HepG2 (cell line): Measurements from ENCODE around the gene ATOH8. TPM values are rescaled to one million over a fixed set of nuclear protein-coding genes. Genes with fewer than 3 reads are reported as not detected.
A peak's percentile ranks its signal among the peaks of the same experiment; 100 is the strongest.

ENCODE experiments used
- ARNT ChIP-seq: fragments of 450-650 bp; IDR thresholded peaks from 2 replicates; pipeline ENCODE4 v1.6.1; 2017
- CHD4 ChIP-seq: fragments of 200-600 bp; sonication (generic); IDR thresholded peaks from 2 replicates; pipeline ENCODE4 v1.7.0; 2017; ENCODE audit warnings: mild to moderate bottlenecking, low read length, borderline replicate concordance
- DR1 ChIP-seq: sonication (generic); formaldehyde crosslinking; IDR thresholded peaks from 2 replicates; pipeline ENCODE4 v1.8.0; 2021; ENCODE audit warnings: mild to moderate bottlenecking, missing genetic modification reagents, inconsistent platforms
- GABPA ChIP-seq, 2 experiments: IDR thresholded peaks; 2 replicates each; pipeline ENCODE4 v1.6.1; 2011 to 2016; ENCODE audit warnings: low read depth in 2 of 2, low read length in 1 of 2, missing biosample characterization in 1 of 2, missing genetic modification characterization in 1 of 2
- KDM1A ChIP-seq: IDR thresholded peaks from 2 replicates; pipeline ENCODE4 v1.6.1; 2016; ENCODE audit warnings: missing compliant biosample characterization
- MTF2 ChIP-seq: sonication (generic); formaldehyde crosslinking; IDR thresholded peaks from 2 replicates; pipeline ENCODE4 v1.5.0; 2020; ENCODE audit warnings: missing genetic modification reagents, borderline replicate concordance
- NCOA2 ChIP-seq: sonication (generic); formaldehyde crosslinking; IDR thresholded peaks from 2 replicates; pipeline ENCODE4 v1.8.0; 2022; ENCODE audit warnings: inconsistent platforms
- NKX3-1 ChIP-seq: sonication (generic); formaldehyde crosslinking; IDR thresholded peaks from 2 replicates; pipeline ENCODE4 v1.5.0; 2020; ENCODE audit warnings: missing genetic modification reagents
- PHF21A ChIP-seq: sonication (generic); formaldehyde crosslinking; IDR thresholded peaks from 2 replicates; pipeline ENCODE4 v1.5.0; 2020; ENCODE audit warnings: mild to moderate bottlenecking, missing genetic modification reagents
- SIN3A ChIP-seq: IDR thresholded peaks from 2 replicates; pipeline ENCODE4 v1.6.1; 2011; ENCODE audit warnings: low read depth, mild to moderate bottlenecking, control low read depth, low read length, borderline replicate concordance
- ZFP90 ChIP-seq: sonication (generic); formaldehyde crosslinking; IDR thresholded peaks from 2 replicates; pipeline ENCODE4 v1.8.0; 2022; ENCODE audit warnings: missing genetic modification reagents, mild to moderate bottlenecking, inconsistent platforms, borderline replicate concordance
- ZNF446 ChIP-seq: sonication (generic); formaldehyde crosslinking; IDR thresholded peaks from 2 replicates; pipeline ENCODE4 v1.5.0; 2020; ENCODE audit warnings: mild to moderate bottlenecking, missing genetic modification reagents
- ZNF616 ChIP-seq: sonication (generic); formaldehyde crosslinking; IDR thresholded peaks from 2 replicates; pipeline ENCODE4 v1.5.0; 2020; ENCODE audit warnings: low read depth, mild to moderate bottlenecking, missing genetic modification reagents
- ZNF772 ChIP-seq: sonication (generic); formaldehyde crosslinking; IDR thresholded peaks from 2 replicates; pipeline ENCODE4 v1.5.0; 2020; ENCODE audit warnings: mild to moderate bottlenecking, missing genetic modification reagents
- ZSCAN20 ChIP-seq: sonication (generic); formaldehyde crosslinking; IDR thresholded peaks from 2 replicates; pipeline ENCODE4 v1.4.0; 2020; ENCODE audit warnings: missing genetic modification reagents, mild to moderate bottlenecking, borderline replicate concordance
- polyA plus RNA-seq, 8 experiments: library from polyadenylated mRNA; depleted of rRNA in 3 of 8; stranded (reverse) in 7 of 8; unstranded in 1 of 8; fragments of >200 nt; fragmentation: Illumina TruSeq in 4 of 8; extraction: Trizol in 4 of 8; gene quantifications; 2 replicates each; pipeline versions ENCODE4 v1.2.1 to v1.2.3, GENCODE V29; 2011 to 2016; ENCODE audit warnings: low read depth in 4 of 8, missing spikeins in 1 of 8, mixed read lengths in 1 of 8; ENCODE audit not compliant: insufficient read depth in 1 of 8
- total RNA-seq, 5 experiments: library from RNA; depleted of rRNA; stranded (reverse); fragments of >200 nt; fragmentation: Illumina TruSeq; extraction: Trizol; gene quantifications; 2 replicates each; pipeline ENCODE4 v1.2.3, GENCODE V29; 2016; ENCODE audit warnings: low read depth in 1 of 5
- TF ChIP-seq, protein P1 (sequence below): sonication (generic); formaldehyde crosslinking; conservative IDR thresholded peaks from 2 replicates; pipeline ENCODE4 v1.4.0; 2020; ENCODE audit warnings: missing genetic modification reagents
- TF ChIP-seq, protein P2 (sequence below): sonication (generic); formaldehyde crosslinking; IDR thresholded peaks from 2 replicates; pipeline ENCODE4 v1.4.0; 2020; ENCODE audit warnings: missing genetic modification reagents
- TF ChIP-seq, protein P3 (sequence below): sonication (generic); formaldehyde crosslinking; IDR thresholded peaks from 2 replicates; pipeline ENCODE4 v1.5.0; 2020; ENCODE audit warnings: mild to moderate bottlenecking, missing genetic modification reagents, moderate library complexity
- TF ChIP-seq, protein P4 (sequence below): sonication (generic); formaldehyde crosslinking; IDR thresholded peaks from 2 replicates; pipeline ENCODE4 v1.4.0; 2020; ENCODE audit warnings: mild to moderate bottlenecking, missing genetic modification reagents

Gene ATOH8
- total and polyA plus RNA-seq, 2 of the 13 experiments (the other 11 are each of a cell fraction or from before 2014, with no cell fraction given) = 0.13 to 0.61 TPM

DNA sequence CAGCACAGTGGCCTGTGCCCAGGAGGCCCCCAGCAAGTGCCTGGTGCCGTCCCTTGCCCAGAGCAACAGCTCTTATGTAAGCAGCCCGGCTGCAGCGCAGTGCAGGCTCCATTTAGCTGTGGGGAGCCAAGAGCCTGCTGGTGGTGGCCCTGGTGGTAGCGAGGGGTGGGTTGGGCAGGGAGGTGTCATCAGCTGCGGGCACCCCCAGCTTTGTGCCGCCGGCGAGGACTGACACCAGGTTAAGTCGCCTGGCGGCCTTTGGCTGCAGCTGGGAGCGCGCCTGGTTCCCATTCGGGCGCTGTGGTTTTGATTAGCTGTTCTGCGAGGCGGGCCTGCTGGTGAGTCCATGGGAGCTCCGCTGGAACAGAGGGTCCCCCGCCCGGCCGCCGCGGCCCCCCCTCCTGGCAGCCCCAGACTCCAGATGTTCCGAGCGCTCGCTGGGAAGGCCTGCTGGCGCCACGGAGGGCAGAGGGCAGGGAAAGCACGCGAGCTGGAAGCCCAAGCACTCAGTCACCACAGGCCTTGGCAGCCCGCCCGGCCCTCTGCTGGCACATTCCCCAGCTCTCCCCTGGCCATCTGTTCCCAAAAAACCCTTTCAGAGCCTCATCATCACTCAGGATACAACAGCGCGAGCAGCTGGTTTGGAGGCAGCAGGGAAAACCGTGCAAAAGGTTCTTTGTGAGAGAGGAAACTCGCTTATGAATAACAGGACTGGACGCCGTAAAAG, 18.4 kb downstream of the ATOH8 start (continued):
- TF ChIP-seq ARNT = no peak
- TF ChIP-seq, protein P1, sequence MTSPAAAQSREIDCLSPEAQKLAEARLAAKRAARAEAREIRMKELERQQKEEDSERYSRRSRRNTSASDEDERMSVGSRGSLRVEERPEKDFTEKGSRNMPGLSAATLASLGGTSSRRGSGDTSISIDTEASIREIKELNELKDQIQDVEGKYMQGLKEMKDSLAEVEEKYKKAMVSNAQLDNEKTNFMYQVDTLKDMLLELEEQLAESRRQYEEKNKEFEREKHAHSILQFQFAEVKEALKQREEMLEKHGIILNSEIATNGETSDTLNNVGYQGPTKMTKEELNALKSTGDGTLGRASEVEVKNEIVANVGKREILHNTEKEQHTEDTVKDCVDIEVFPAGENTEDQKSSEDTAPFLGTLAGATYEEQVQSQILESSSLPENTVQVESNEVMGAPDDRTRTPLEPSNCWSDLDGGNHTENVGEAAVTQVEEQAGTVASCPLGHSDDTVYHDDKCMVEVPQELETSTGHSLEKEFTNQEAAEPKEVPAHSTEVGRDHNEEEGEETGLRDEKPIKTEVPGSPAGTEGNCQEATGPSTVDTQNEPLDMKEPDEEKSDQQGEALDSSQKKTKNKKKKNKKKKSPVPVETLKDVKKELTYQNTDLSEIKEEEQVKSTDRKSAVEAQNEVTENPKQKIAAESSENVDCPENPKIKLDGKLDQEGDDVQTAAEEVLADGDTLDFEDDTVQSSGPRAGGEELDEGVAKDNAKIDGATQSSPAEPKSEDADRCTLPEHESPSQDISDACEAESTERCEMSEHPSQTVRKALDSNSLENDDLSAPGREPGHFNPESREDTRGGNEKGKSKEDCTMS (CRISPR knock-in tag) = no peak
- TF ChIP-seq, protein P2, sequence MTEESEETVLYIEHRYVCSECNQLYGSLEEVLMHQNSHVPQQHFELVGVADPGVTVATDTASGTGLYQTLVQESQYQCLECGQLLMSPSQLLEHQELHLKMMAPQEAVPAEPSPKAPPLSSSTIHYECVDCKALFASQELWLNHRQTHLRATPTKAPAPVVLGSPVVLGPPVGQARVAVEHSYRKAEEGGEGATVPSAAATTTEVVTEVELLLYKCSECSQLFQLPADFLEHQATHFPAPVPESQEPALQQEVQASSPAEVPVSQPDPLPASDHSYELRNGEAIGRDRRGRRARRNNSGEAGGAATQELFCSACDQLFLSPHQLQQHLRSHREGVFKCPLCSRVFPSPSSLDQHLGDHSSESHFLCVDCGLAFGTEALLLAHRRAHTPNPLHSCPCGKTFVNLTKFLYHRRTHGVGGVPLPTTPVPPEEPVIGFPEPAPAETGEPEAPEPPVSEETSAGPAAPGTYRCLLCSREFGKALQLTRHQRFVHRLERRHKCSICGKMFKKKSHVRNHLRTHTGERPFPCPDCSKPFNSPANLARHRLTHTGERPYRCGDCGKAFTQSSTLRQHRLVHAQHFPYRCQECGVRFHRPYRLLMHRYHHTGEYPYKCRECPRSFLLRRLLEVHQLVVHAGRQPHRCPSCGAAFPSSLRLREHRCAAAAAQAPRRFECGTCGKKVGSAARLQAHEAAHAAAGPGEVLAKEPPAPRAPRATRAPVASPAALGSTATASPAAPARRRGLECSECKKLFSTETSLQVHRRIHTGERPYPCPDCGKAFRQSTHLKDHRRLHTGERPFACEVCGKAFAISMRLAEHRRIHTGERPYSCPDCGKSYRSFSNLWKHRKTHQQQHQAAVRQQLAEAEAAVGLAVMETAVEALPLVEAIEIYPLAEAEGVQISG (CRISPR knock-in tag) = peak; percentile 46
- TF ChIP-seq, protein P3, sequence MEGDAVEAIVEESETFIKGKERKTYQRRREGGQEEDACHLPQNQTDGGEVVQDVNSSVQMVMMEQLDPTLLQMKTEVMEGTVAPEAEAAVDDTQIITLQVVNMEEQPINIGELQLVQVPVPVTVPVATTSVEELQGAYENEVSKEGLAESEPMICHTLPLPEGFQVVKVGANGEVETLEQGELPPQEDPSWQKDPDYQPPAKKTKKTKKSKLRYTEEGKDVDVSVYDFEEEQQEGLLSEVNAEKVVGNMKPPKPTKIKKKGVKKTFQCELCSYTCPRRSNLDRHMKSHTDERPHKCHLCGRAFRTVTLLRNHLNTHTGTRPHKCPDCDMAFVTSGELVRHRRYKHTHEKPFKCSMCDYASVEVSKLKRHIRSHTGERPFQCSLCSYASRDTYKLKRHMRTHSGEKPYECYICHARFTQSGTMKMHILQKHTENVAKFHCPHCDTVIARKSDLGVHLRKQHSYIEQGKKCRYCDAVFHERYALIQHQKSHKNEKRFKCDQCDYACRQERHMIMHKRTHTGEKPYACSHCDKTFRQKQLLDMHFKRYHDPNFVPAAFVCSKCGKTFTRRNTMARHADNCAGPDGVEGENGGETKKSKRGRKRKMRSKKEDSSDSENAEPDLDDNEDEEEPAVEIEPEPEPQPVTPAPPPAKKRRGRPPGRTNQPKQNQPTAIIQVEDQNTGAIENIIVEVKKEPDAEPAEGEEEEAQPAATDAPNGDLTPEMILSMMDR (CRISPR knock-in tag) = peak; percentile 55
- peak; percentile 66 for TF ChIP-seq NCOA2 (CRISPR knock-in tag)
- TF ChIP-seq KDM1A (CRISPR knock-in tag) = peak; percentile 22; the same call in 1 of the 2 replicates
- TF ChIP-seq ZSCAN20 = no peak
- TF ChIP-seq MTF2 (CRISPR knock-in tag) = no peak
- no peak for TF ChIP-seq SIN3A
- TF ChIP-seq CHD4 = no peak
- TF ChIP-seq ZNF772 = peak; percentile 65; the same call in 1 of the 2 replicates
- TF ChIP-seq NKX3-1 (CRISPR knock-in tag) = no peak
- TF ChIP-seq, protein P4, sequence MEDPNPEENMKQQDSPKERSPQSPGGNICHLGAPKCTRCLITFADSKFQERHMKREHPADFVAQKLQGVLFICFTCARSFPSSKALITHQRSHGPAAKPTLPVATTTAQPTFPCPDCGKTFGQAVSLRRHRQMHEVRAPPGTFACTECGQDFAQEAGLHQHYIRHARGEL (CRISPR knock-in tag) = no peak
- TF ChIP-seq DR1 = no peak; the same call in 1 of the 2 replicates
- TF ChIP-seq ZNF616 (CRISPR knock-in tag) = peak; percentile 70; the same call in 1 of the 2 replicates
- no peak; the same call in 1 of the 2 replicates for TF ChIP-seq PHF21A (CRISPR knock-in tag)
- TF ChIP-seq ZFP90 (CRISPR knock-in tag) = no peak
- TF ChIP-seq GABPA (IDR thresholded peaks at IDR 0.05; ENCODE audit: low read depth, low read length) = no peak
- TF ChIP-seq GABPA (CRISPR knock-in tag; IDR thresholded peaks at IDR 0.05; ENCODE audit: low read depth) = no peak
- TF ChIP-seq ZNF446 (CRISPR knock-in tag) = no peak
